AG04450 (cell line): Measurements from ENCODE around the gene PDE1C. TPM values are rescaled to one million over a fixed set of nuclear protein-coding genes. Genes with fewer than 3 reads are reported as not detected.

Experiments used
- CTCF ChIA-PET: fragments of 300-600, 350-600 bp; formaldehyde crosslinking; extraction: SDS; loops from one replicate; lab custom pipeline; 2022; ENCODE audit warnings: antibody characterized with exemption, inconsistent platforms; lab: Charles Lee
- POLR2A ChIA-PET: fragments of 350-600 bp; formaldehyde crosslinking; extraction: SDS; loops from one replicate; lab custom pipeline; 2021; ENCODE audit warnings: antibody characterized with exemption, inconsistent platforms; lab: Yijun Ruan, JAX
- DNase-seq: peaks from one replicate; pipeline ENCODE4 v3.0.0-alpha.2; 2011; ENCODE audit warnings: low read depth, low spot score
- H3K27ac ChIP-seq: one replicate; pipeline ENCODE4 v1.5.1; 2012; ENCODE audit warnings: low read depth, low read length, control low read depth
- H3K27me3 ChIP-seq: one replicate; pipeline ENCODE4 v1.6.0; 2012; ENCODE audit warnings: low read length; ENCODE audit not compliant: control insufficient read depth, insufficient read depth
- H3K4me3 ChIP-seq: 2 replicates; pipeline ENCODE4 v1.5.1; 2011; ENCODE audit warnings: mild to moderate bottlenecking, low read depth, low read length, control low read depth
- H3K9me3 ChIP-seq: 2 replicates; pipeline ENCODE4 v1.5.1; 2012; ENCODE audit warnings: low read length; ENCODE audit not compliant: control insufficient read depth, insufficient read depth
- CTCF ChIP-seq: IDR thresholded peaks from 2 replicates; pipeline ENCODE4 v1.5.1; 2011; ENCODE audit warnings: low read depth, low read length, control low read depth, inconsistent platforms
- polyA plus RNA-seq: library from polyadenylated mRNA; depleted of rRNA; stranded (reverse); fragments of >200 nt; gene quantifications from 2 replicates; pipeline ENCODE4 v1.2.3, GENCODE V29; 2011

PDE1C gene
- polyA plus RNA-seq, 1 experiment, result 3.8 TPM

GRCh38 chr7:31872545-31873370 is 197.4 kb downstream of the PDE1C start:
- H3K27ac ChIP-seq, result no peak overlapping the region
- ChIA-PET POLR2A (no interaction called here), CTCF (interaction anchor here (1.5 kb wide), 1 partner anchor 331 kb away, joined by 4 read pairs; no protein-coding TSS in a partner anchor)
- H3K4me3 ChIP-seq, result no peak overlapping the region
- no peaks in the 10 kb centered on the region for H3K9me3 ChIP-seq
- TF ChIP-seq CTCF, result no peak
- no peak for DNase-seq
- H3K27me3 ChIP-seq, result no peaks in the 10 kb centered on the region

GRCh38 chr7:31864646-31865045 is 205.6 kb downstream of the PDE1C start:
- no peak overlapping the region for H3K27ac ChIP-seq
- H3K27me3 ChIP-seq, result no peaks in the 10 kb centered on the region
- H3K4me3 ChIP-seq, result no peak overlapping the region
- ChIA-PET POLR2A (no interaction called here), CTCF (no interaction called here)
- peaks cover 13% of the 10 kb centered on the region for H3K9me3 ChIP-seq
- DNase-seq, result no peak
- TF ChIP-seq CTCF, result no peak

- H3K4me3 ChIP-seq, result no peak overlapping the region
- no peak for TF ChIP-seq CTCF
- H3K27me3 ChIP-seq, result no peaks in the 10 kb centered on the region
- no peak for DNase-seq
- H3K27ac ChIP-seq, result no peak overlapping the region
- H3K9me3 ChIP-seq, result no peaks in the 10 kb centered on the region
- CTCF ChIA-PET, result no interaction called here
- POLR2A ChIA-PET, result no interaction called here
Measured at GRCh38 chr7:31860925-31861324, 209.3 kb downstream of the PDE1C start.

- H3K27ac ChIP-seq, result no peak overlapping the region
- H3K27me3 ChIP-seq, result no peaks in the 10 kb centered on the region
- peaks cover 5% of the 10 kb centered on the region; the same call in 1 of the 2 replicates for H3K9me3 ChIP-seq
- no peak for TF ChIP-seq CTCF
- ChIA-PET CTCF (no interaction called here), POLR2A (no interaction called here)
- H3K4me3 ChIP-seq, result no peak overlapping the region
- DNase-seq, result no peak
Measured at GRCh38 chr7:31858055-31858454, 212.2 kb downstream of the PDE1C start.

- no peak for DNase-seq
- no peak overlapping the region for H3K4me3 ChIP-seq
- CTCF ChIA-PET, result no interaction called here
- TF ChIP-seq CTCF, result no peak
- peaks cover 5% of the 10 kb centered on the region; the same call in 1 of the 2 replicates for H3K9me3 ChIP-seq
- no peak overlapping the region for H3K27ac ChIP-seq
- H3K27me3 ChIP-seq, result no peaks in the 10 kb centered on the region
- POLR2A ChIA-PET, result no interaction called here
Measured at GRCh38 chr7:31857172-31857571, 213.0 kb downstream of the PDE1C start.
